Muscle of arm (tissue), 12 donors: ENCODE results near the gene SEMA4D. TPM values are rescaled to one million over a fixed set of nuclear protein-coding genes. Genes with fewer than 3 reads are reported as not detected.
"Not testable (repeated sequence)": the region's sequence is repeated elsewhere in the genome, so short reads cannot be mapped to it uniquely, and the experiment has no call there.

ENCODE experiments used
- DNase-seq: peaks from one replicate; pipeline ENCODE4 v3.0.0-alpha.2; 2013
- polyA plus RNA-seq, 12 donors: library from polyadenylated mRNA; unstranded; fragments of 120-200 nt; gene quantifications; one replicate each; pipeline ENCODE4 v1.2.1, GENCODE V29; 2013; ENCODE audit not compliant: insufficient read length in 12 of 12

The SEMA4D gene
- polyA plus RNA-seq, 12 donors: 12.7 to 36.6 (median 23.6) TPM; not detected in 1

GRCh38 chr9:89482901-89483361, 15.0 kb downstream of the SEMA4D start:
- no peak for DNase-seq

GRCh38 chr9:89482056-89482851, 15.7 kb downstream of the SEMA4D start:
- DNase-seq: no peak

- DNase-seq: no peak
Measured at GRCh38 chr9:89481538-89481915, 16.4 kb downstream of the SEMA4D start.

- no peak for DNase-seq
Measured at GRCh38 chr9:89480825-89481537, 16.9 kb downstream of the SEMA4D start.

- DNase-seq: not testable (repeated sequence)
Measured at GRCh38 chr9:89480372-89480771, 17.5 kb downstream of the SEMA4D start.

- not testable (repeated sequence) for DNase-seq
Measured at GRCh38 chr9:89479669-89480011, 18.3 kb downstream of the SEMA4D start.

GRCh38 chr9:89478821-89479668, 18.9 kb downstream of the SEMA4D start:
- DNase-seq: no peak

- peak; percentile 53 for DNase-seq
Measured at GRCh38 chr9:89477811-89478630, 19.9 kb downstream of the SEMA4D start.

- DNase-seq: no peak
Measured at GRCh38 chr9:89477384-89477783, 20.5 kb downstream of the SEMA4D start.

- no peak for DNase-seq
Measured at GRCh38 chr9:89476546-89476945, 21.4 kb downstream of the SEMA4D start.

GRCh38 chr9:89475891-89476440, 21.9 kb downstream of the SEMA4D start:
- no peak for DNase-seq

- DNase-seq: no peak
Measured at GRCh38 chr9:89474939-89475338, 23.0 kb downstream of the SEMA4D start.

- DNase-seq: no peak
Measured at GRCh38 chr9:89473762-89474469, 24.0 kb downstream of the SEMA4D start.

GRCh38 chr9:89471796-89472320, 26.1 kb downstream of the SEMA4D start:
- DNase-seq: not testable (repeated sequence)

GRCh38 chr9:89471390-89471789, 26.5 kb downstream of the SEMA4D start:
- DNase-seq: no peak

GRCh38 chr9:89470224-89470839, 27.6 kb downstream of the SEMA4D start:
- DNase-seq: no peak

GRCh38 chr9:89469003-89469402, 28.9 kb downstream of the SEMA4D start:
- DNase-seq: no peak

- DNase-seq: no peak
Measured at GRCh38 chr9:89468281-89468960, 29.5 kb downstream of the SEMA4D start.

- no peak for DNase-seq
Measured at GRCh38 chr9:89467278-89467625, 30.7 kb downstream of the SEMA4D start.
